HEK293T (cell line): ENCODE data around the gene TEX29.

Experiments used
- CTCF ChIA-PET: fragments of 350-600 bp; formaldehyde crosslinking; extraction: SDS; loops from one replicate; lab custom pipeline; 2021; ENCODE audit warnings: antibody characterized with exemption, inconsistent platforms; lab: Yijun Ruan, JAX
- POLR2A ChIA-PET: fragments of 350-600 bp; formaldehyde crosslinking; extraction: SDS; loops from one replicate; lab custom pipeline; 2020; ENCODE audit warnings: antibody characterized with exemption, inconsistent platforms; lab: Yijun Ruan, JAX
- DNase-seq: peaks from one replicate; pipeline ENCODE4 v3.0.0; 2012; ENCODE audit warnings: mixed read lengths; ENCODE audit errors: extremely low spot score
- ARNT ChIP-seq: fragments of 450-650 bp; IDR thresholded peaks from 2 replicates; pipeline ENCODE4 v1.6.1; 2017; ENCODE audit warnings: mild to moderate bottlenecking
- BHLHE40 ChIP-seq: fragments of 450-650 bp; IDR thresholded peaks from 2 replicates; pipeline ENCODE4 v1.6.1; 2016; ENCODE audit warnings: mild to moderate bottlenecking, moderate library complexity, borderline replicate concordance
- CTBP1 ChIP-seq: fragments of 450-650 bp; IDR thresholded peaks from 2 replicates; pipeline ENCODE4 v1.6.1; 2016; ENCODE audit warnings: borderline replicate concordance
- ELF4 ChIP-seq: fragments of 450-650 bp; IDR thresholded peaks from 2 replicates; pipeline ENCODE4 v1.6.1; 2017; ENCODE audit warnings: antibody characterized with exemption
- FOXA1 ChIP-seq: fragments of 450-650 bp; IDR thresholded peaks from 2 replicates; pipeline ENCODE4 v1.6.1; 2016; ENCODE audit warnings: mild to moderate bottlenecking
- FOXK2 ChIP-seq: fragments of 450-650 bp; IDR thresholded peaks from 2 replicates; pipeline ENCODE4 v1.6.1; 2016; ENCODE audit warnings: mild to moderate bottlenecking
- FOXM1 ChIP-seq: fragments of 450-650 bp; IDR thresholded peaks from 2 replicates; pipeline ENCODE4 v1.6.1; 2017; ENCODE audit warnings: mild to moderate bottlenecking, borderline replicate concordance
- HDGF ChIP-seq: fragments of 450-650 bp; IDR thresholded peaks from 2 replicates; pipeline ENCODE4 v1.6.1; 2017; ENCODE audit warnings: antibody characterized with exemption, borderline replicate concordance
- L3MBTL2 ChIP-seq: fragments of 450-650 bp; conservative IDR thresholded peaks from 2 replicates; pipeline ENCODE4 v1.6.1; 2016; ENCODE audit warnings: mild to moderate bottlenecking
- LEF1 ChIP-seq: fragments of 450-650 bp; IDR thresholded peaks from 2 replicates; pipeline ENCODE4 v1.6.1; 2017; ENCODE audit warnings: mild to moderate bottlenecking, borderline replicate concordance
- NFRKB ChIP-seq: fragments of 450-650 bp; IDR thresholded peaks from 2 replicates; pipeline ENCODE4 v1.6.1; 2016; ENCODE audit warnings: mild to moderate bottlenecking, moderate library complexity
- PKNOX1 ChIP-seq: fragments of 450-650 bp; IDR thresholded peaks from 2 replicates; pipeline ENCODE4 v1.6.1; 2016
- SP1 ChIP-seq: fragments of 450-650 bp; IDR thresholded peaks from 2 replicates; pipeline ENCODE4 v1.6.1; 2017
- SUZ12 ChIP-seq: fragments of 450-650 bp; IDR thresholded peaks from 2 replicates; pipeline ENCODE4 v1.6.1; 2016; ENCODE audit warnings: mild to moderate bottlenecking
- TARDBP ChIP-seq: fragments of 450-650 bp; IDR thresholded peaks from 2 replicates; pipeline ENCODE4 v1.6.1; 2016
- ZNF384 ChIP-seq: fragments of 450-650 bp; IDR thresholded peaks from 2 replicates; pipeline ENCODE4 v1.6.1; 2016

The TEX29 gene

GRCh38 chr13:111326981-111327642 lies 6.7 kb downstream of the TEX29 start:
- DNase-seq: no peak
- POLR2A ChIA-PET: no interaction called here
- TF ChIP-seq NFRKB (no peak), ARNT (no peak), FOXA1 (no peak), HDGF (no peak), ELF4 (no peak), BHLHE40 (no peak), FOXM1 (no peak), SUZ12 (no peak), ZNF384 (no peak), PKNOX1 (no peak), CTBP1 (no peak), LEF1 (no peak), FOXK2 (no peak), TARDBP (no peak), SP1 (no peak), L3MBTL2 (no peak)
- CTCF ChIA-PET: no interaction called here

GRCh38 chr13:111327730-111328573 lies 7.5 kb downstream of the TEX29 start:
- DNase-seq: no peak
- no peak for TF ChIP-seq L3MBTL2
- no peak for TF ChIP-seq FOXA1
- TF ChIP-seq FOXK2: no peak
- no peak for TF ChIP-seq CTBP1
- TF ChIP-seq ARNT: no peak
- POLR2A ChIA-PET: no interaction called here
- CTCF ChIA-PET: no interaction called here

DNA sequence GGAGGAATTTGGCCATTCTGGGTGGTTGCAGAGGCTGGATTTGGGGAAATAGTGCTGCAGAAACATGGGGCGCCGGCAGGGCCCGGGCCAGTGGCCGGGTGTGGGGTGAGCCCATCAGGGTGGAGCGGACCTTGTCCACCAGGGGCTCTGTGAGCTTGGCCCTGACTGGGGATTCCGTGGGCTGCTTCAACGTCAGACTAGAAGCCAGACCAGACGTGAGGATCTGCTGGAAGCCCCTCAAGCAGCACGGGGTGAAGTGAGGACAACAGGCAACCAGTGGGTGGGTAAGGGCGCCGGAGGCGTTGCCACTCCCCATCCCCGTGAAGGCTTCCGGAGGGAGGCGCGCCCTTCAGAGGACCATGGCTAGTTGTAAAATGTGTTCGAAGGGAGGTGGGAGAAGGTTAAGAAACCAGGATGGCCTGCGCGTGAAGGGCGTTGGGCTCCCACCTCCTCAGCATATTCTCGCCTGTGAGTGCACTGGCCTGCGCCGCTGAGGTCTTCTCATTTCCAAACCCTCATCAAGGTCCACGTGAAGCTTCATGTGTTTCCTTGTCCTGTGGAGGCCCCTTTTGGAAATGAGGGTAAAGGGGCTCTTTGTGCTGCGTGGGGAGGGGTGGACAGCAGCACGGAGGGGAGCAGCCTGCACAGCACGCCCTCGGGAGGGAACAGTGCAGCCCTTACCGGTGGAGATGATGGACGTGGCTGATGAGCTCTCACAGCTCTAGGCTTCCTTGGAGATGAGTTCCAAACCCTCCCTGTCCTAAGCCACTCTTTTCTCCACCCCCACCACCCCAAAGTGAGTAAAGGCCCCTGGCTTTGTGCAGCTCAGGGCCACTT lies 8.3 kb downstream of the TEX29 start:
- ChIA-PET CTCF (no interaction called here), POLR2A (no interaction called here)
- no peak for DNase-seq
- TF ChIP-seq LEF1 (no peak), SUZ12 (no peak), ARNT (no peak), SP1 (no peak), L3MBTL2 (no peak), BHLHE40 (no peak), FOXK2 (no peak), ZNF384 (no peak), ELF4 (no peak), NFRKB (no peak), FOXA1 (no peak)

DNA sequence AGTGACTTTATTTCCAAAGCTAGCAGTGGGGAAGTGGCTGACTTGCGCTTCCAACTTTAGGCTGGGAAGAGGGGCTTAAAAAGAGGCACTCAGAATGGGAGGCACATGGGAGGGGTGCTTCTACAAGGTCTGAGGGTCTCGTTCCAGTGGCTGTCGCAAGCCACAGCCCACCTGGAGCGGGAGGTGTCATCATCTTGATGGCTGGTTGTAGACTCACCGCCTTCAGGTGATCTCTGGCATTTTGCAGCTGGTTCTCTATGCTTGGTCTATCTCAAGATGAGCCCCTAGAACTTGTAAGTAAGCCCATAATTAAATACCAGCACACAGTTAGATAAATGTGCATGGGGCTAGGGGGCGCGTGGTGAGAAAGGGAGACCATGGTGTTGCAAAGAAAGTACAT lies 9.2 kb downstream of the TEX29 start:
- ChIA-PET POLR2A (no interaction called here), CTCF (no interaction called here)

GRCh38 chr13:111330066-111330610 lies 9.7 kb downstream of the TEX29 start:
- CTCF ChIA-PET: no interaction called here
- POLR2A ChIA-PET: no interaction called here
- TF ChIP-seq FOXK2 (no peak), NFRKB (no peak), BHLHE40 (no peak), CTBP1 (no peak), TARDBP (no peak), FOXA1 (no peak), SP1 (no peak)
- DNase-seq: no peak

More for the DNA sequence above, 9.2 kb downstream of the TEX29 start:
- no peak for TF ChIP-seq ARNT
- TF ChIP-seq BHLHE40: no peak
- TF ChIP-seq L3MBTL2: no peak
- no peak for TF ChIP-seq FOXA1
- TF ChIP-seq CTBP1: no peak
- TF ChIP-seq HDGF: no peak
- TF ChIP-seq PKNOX1: no peak
- no peak for DNase-seq

- no peak for TF ChIP-seq NFRKB
- TF ChIP-seq ARNT: no peak
- TF ChIP-seq LEF1: no peak
- TF ChIP-seq BHLHE40: no peak
- no peak for TF ChIP-seq ZNF384
- TF ChIP-seq ELF4: no peak
- TF ChIP-seq SUZ12: no peak
- CTCF ChIA-PET: no interaction called here
- POLR2A ChIA-PET: no interaction called here
- no peak for DNase-seq
These were observed 14.9 kb downstream of the TEX29 start for GRCh38 chr13:111335298-111335697.
